Mucosa of gallbladder (tissue), 1 donor: Measurements from ENCODE around the gene PIN4. TPM values are rescaled to one million over a fixed set of nuclear protein-coding genes. Genes with fewer than 3 reads are reported as not detected.
A peak's percentile ranks its signal among the peaks of the same experiment; 100 is the strongest.
"Not testable (repeated sequence)": the region's sequence is repeated elsewhere in the genome, so short reads cannot be mapped to it uniquely, and the experiment has no call there.

Experiments used
- DNase-seq: peaks from one replicate; pipeline ENCODE4 v3.0.0-alpha.2; 2020; ENCODE audit warnings: low spot score
- total RNA-seq: library from RNA; stranded (reverse); gene quantifications from one replicate; pipeline ENCODE4 v1.2.1, GENCODE V29; 2021
- donor health status: DM: no; HTN: no; CAD: no.

Gene PIN4
- total RNA-seq, 1 donor from 2014 or later: 8.7 TPM

- DNase-seq: no peak
These were observed 20.4 kb downstream of the PIN4 start for GRCh38 chrX:72201836-72202536.

- DNase-seq: no peak
These were observed 21.3 kb downstream of the PIN4 start for GRCh38 chrX:72202792-72203401.

GRCh38 chrX:72203421-72203820 is 21.9 kb downstream of the PIN4 start:
- no peak for DNase-seq

GRCh38 chrX:72205706-72206105 is 24.1 kb downstream of the PIN4 start:
- no peak for DNase-seq

- no peak for DNase-seq
These were observed 25.8 kb downstream of the PIN4 start for GRCh38 chrX:72207366-72207765.

- no peak for DNase-seq
These were observed 26.7 kb downstream of the PIN4 start for GRCh38 chrX:72208126-72208800.

GRCh38 chrX:72216973-72217372 is 35.4 kb downstream of the PIN4 start:
- no peak for DNase-seq

GRCh38 chrX:72220375-72220774 is 38.8 kb downstream of the PIN4 start:
- DNase-seq: not testable (repeated sequence)

GRCh38 chrX:72230290-72230689 is 48.7 kb downstream of the PIN4 start:
- no peak for DNase-seq

- no peak for DNase-seq
These were observed 55.3 kb downstream of the PIN4 start for GRCh38 chrX:72236841-72237240.

- DNase-seq: no peak
These were observed 56.6 kb downstream of the PIN4 start for GRCh38 chrX:72238183-72238582.

- DNase-seq: peak; percentile 87
These were observed 57.3 kb downstream of the PIN4 start, which contains the start of gene ERCC6L for GRCh38 chrX:72238721-72239475. Gene ERCC6L (minus strand): TSS chrX:72239027. CDS start chrX:72238911, 116 bp downstream.

- no peak for DNase-seq
These were observed 59.4 kb downstream of the PIN4 start for GRCh38 chrX:72240976-72241375.

- no peak for DNase-seq
These were observed 61.9 kb downstream of the PIN4 start for GRCh38 chrX:72243472-72243871.

- DNase-seq: peak; percentile 63
These were observed 64.0 kb downstream of the PIN4 start for GRCh38 chrX:72245461-72246089.

- DNase-seq: peak; percentile 37
These were observed 65.8 kb downstream of the PIN4 start for GRCh38 chrX:72247206-72247942.

Other genes with a start within 250 kb of the PIN4 start
- gene RTL5, start 49.8 kb upstream of the PIN4 start, total RNA-seq: 6.8 TPM
- gene ERCC6L, start 57.3 kb downstream of the PIN4 start, total RNA-seq: 0.23 TPM
- 860 TPM for gene RPS4X, start 95.5 kb downstream of the PIN4 start, total RNA-seq
- gene CITED1, start 124.2 kb downstream of the PIN4 start, total RNA-seq: not detected